ENCODE measurements around the gene GALNT18. TPM values are rescaled to one million over a fixed set of nuclear protein-coding genes. Genes with fewer than 3 reads are reported as not detected.

GALNT18 gene
- total RNA-seq, 1 experiment from 2014 or later, result 1.7 TPM

DNA sequence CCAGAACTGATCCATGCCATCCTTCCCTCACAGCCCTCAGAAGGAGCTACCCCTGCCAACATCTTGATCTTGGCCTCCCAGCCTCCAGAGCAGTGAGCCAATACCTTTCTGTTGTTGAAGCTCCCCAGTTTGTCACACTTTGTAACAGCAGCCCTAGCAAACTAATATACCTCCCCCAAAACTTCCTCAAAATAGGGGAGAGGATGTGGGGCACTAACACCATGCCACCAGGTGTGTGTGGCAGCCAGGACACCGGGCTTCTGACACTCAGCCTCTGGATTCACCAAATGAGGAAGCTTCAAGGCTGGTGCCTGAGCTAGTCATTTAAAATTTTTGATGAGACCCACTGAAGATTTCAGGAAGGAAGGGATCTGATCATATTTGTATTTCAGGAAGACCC, 353.7 kb downstream of the GALNT18 start:
- no peak overlapping the region for H3K4me2 ChIP-seq (ENCODE audit: insufficient read depth, insufficient read length, low read length)
- H3K4me1 ChIP-seq (ENCODE audit: insufficient read depth, low read length), result no peaks in the 10 kb centered on the region
- no peak overlapping the region for H3K4ac ChIP-seq (ENCODE audit: low read depth, low read length)
- no peak overlapping the region for H2BK12ac ChIP-seq (ENCODE audit: insufficient read length, low read depth, low read length)
- Mint-ChIP-seq H3K4me3 (no peak overlapping the region), H3K4me1 (peaks cover 8 to 11% of the 10 kb centered on the region in 2 experiments), H3K36me3 (ENCODE audit: insufficient read depth in 1 of 3, low read depth in 3 of 3) (no peaks in the 10 kb centered on the region), H3K27ac (no peak overlapping the region), H3K9me3 (no peaks in the 10 kb centered on the region), H3K27me3 (ENCODE audit: low read depth) (no peaks in the 10 kb centered on the region)
- H3K23me2 ChIP-seq (ENCODE audit: insufficient read length, low read depth, low read length, poor library complexity, severe bottlenecking), result no peaks in the 10 kb centered on the region
- H4K20me1 ChIP-seq (ENCODE audit: control insufficient read depth, insufficient read depth, insufficient read length), result no peaks in the 10 kb centered on the region
- no peak overlapping the region for H3K56ac ChIP-seq (ENCODE audit: insufficient read length, low read depth, low read length)
- H3K79me2 ChIP-seq (ENCODE audit: insufficient read depth, low read length), result no peaks in the 10 kb centered on the region
- H3K27ac ChIP-seq (ENCODE audit: insufficient read length, low read depth, low read length), result no peak overlapping the region
- TF ChIP-seq CTCF (conservative IDR thresholded peaks at IDR 0.05), result no peak
- H3K18ac ChIP-seq (ENCODE audit: insufficient read length, low read depth, low read length), result no peak overlapping the region
- no peak overlapping the region for H4K91ac ChIP-seq (ENCODE audit: insufficient read length, low read depth, low read length)
- no peak overlapping the region for H3K9ac ChIP-seq (ENCODE audit: extremely low read depth, insufficient read length, low read length)
- H2AFZ ChIP-seq (ENCODE audit: low read length), result no peak overlapping the region
- H4K8ac ChIP-seq (replicated peaks; ENCODE audit: insufficient read length, low read depth, low read length), result no peak overlapping the region
- no peaks in the 10 kb centered on the region for H3K27me3 ChIP-seq (ENCODE audit: insufficient read depth, low read length)
- DNase-seq, result no peak
- H3K14ac ChIP-seq (ENCODE audit: insufficient read depth, low read length), result no peak overlapping the region
- no peak overlapping the region for H3K23ac ChIP-seq (ENCODE audit: insufficient read length, low read depth, low read length)
- WGBS (ENCODE audit: extremely low coverage, insufficient read length, low lambda C conversion rate), result no CpG with 5 or more reads among the region's 1 CpG
- no peak overlapping the region for H2BK120ac ChIP-seq (ENCODE audit: low read depth, low read length, poor library complexity, severe bottlenecking)
- no peak overlapping the region for H2BK15ac ChIP-seq (ENCODE audit: low read depth, low read length)
- H2AK5ac ChIP-seq (ENCODE audit: insufficient read length, low read length), result no peak overlapping the region
- H2BK20ac ChIP-seq (ENCODE audit: low read depth, low read length, poor library complexity, severe bottlenecking), result no peak overlapping the region
- no peaks in the 10 kb centered on the region for H3K9me3 ChIP-seq (ENCODE audit: control insufficient read depth, low read depth, low read length)
- no peaks in the 10 kb centered on the region for H3K79me1 ChIP-seq (ENCODE audit: insufficient read depth, low read depth, low read length, poor library complexity, severe bottlenecking)
- H4K5ac ChIP-seq (ENCODE audit: insufficient read length, low read depth, low read length), result no peak overlapping the region
- no peak overlapping the region for H2BK5ac ChIP-seq (ENCODE audit: insufficient read length, low read length)
- H3T11ph ChIP-seq (ENCODE audit: low read length), result no peak overlapping the region
